Measurements from ENCODE around the gene SLC22A25.
"Not testable (repeated sequence)": the region's sequence is repeated elsewhere in the genome, so short reads cannot be mapped to it uniquely, and the experiment has no call there.

Gene SLC22A25

DNA sequence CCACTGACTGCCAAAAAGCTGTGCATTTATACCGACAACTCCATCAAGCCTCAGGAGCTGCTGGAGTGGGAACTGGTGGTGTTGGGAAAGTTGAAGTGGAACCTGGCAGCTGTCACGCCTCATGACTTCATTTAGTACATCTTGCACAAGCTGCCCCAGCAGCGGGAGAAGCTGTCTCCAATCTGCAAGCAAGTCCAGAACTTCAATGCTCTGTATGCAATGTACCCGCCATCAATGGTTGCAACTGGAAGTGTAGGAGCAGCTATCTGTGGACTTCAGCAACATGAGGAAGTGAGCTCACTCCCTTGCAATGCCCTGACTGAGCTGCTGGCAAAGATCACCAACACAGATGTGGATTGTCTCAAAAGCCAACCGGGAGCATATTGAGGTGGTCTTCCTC is at the start of gene SLC22A25:
SLC22A25 (minus strand) TSS at position 67 of the 400 bp plus-strand sequence. CDS start 13,947 bp downstream, outside the sequence.
- DNase-seq (ENCODE audit: low read depth): no peak

- no peak for DNase-seq (ENCODE audit: low read depth)
Observed at GRCh38 chr11:63290285-63290684, 46.9 kb upstream of the SLC22A25 start.

DNA sequence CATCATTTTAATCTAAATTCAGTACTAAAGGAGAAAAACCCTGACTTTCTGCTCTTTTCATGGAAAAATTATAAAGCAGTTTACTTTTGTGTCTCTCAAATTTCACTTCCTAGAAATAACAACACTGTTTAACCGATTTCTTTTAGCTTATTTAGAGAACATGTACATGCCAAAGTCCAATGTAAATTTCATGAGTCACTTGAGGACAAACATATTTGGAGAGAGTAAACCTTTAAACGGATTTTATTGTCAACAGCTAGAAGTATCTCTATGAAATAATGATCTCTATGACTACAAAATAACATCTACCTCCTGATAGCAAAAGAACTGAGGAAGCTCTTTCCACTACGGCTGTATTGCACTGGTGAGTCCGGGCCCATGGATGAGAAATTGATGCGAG is 46.3 kb upstream of the SLC22A25 start:
- DNase-seq (ENCODE audit: low read depth): no peak

DNA sequence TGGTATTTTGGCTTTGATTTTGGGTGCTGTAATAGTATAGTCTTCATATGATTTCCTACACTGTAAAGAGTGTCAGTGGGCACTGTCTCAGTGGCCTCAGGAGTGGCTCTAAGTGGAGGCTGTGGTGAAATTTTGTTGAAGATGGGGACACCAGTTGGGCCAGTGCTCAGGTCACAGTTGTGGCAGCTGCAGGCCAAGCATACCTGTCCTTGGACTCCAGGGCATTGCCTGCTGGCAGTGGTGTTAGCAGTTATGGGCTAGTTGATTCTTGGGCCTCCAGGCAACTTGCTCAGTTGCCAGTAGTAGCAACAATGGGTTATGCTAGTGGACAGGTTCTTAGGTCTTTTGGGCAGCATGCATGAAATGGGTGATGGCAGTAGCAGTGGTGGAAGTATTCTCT is 39.2 kb upstream of the SLC22A25 start:
- no peak for DNase-seq (ENCODE audit: low read depth)

DNA sequence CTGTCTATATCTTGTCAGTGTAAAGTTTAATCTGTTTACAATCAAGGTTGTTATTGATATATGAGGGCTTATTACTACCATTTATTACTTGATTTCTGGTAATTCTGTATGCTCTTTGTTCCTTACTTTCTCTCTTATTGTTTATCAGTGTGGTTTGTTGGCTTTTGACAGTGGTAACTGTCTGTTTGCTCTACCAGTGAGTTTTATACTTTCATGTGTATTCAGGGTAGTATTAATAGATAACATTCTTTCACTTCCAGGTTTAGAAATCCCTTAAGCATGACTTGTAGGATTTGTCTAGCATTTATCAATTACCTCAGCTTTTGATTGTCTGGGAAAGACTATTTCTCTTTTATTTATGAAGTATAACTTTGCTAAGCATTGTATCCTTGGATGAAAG is 37.5 kb upstream of the SLC22A25 start:
- DNase-seq (ENCODE audit: low read depth): no peak

DNA sequence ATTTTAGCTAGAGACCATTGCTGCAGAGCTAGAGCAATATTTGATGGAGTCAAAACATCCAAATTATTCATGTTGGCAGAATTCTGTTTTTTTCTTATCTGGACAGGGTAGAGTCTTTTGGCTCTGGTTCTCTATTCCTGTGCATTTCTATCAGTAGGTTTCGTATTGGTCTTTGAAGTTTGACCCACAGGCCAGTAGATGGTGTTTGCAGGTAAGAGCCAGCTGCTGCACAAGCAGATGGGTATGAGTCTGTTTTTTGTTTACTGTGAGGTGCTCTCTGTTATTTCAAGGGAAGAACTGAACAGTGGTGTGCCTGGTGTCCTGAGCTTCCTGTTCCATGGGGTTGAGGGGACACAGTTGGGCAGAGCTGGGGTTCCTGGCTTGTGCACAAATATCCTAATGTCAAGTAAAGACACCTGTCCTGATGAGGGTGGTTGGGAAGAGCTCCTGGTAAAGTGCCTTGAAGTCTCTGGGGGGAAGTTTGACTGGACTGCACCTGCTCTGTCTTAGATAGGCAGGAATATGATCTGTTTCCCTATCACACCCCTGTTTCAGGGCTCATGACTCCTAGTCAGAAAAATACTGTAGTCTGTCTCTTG is 34.0 kb upstream of the SLC22A25 start:
- DNase-seq (ENCODE audit: low read depth): no peak

DNA sequence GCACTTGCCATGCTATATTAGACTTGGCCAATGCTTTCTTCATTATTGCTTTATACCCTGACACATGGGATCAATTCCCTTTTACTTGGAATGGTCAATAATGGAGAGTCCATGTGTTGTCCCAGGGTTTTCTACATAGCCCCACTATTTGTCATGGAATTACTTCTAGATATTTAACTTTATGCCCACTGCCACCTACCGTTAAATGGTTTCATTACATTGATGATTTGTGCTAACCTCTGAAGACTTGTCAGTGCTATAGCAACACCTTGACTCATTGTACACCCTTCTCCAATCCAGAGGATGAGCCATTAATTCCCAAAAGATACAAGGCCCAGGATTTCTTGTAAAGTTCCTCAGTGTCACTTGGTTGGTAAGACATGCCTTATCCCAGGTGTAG is 31.4 kb upstream of the SLC22A25 start:
- no peak for DNase-seq (ENCODE audit: low read depth)

- no peak for DNase-seq (ENCODE audit: low read depth)
Observed at GRCh38 chr11:63273685-63274084, 30.3 kb upstream of the SLC22A25 start.

DNA sequence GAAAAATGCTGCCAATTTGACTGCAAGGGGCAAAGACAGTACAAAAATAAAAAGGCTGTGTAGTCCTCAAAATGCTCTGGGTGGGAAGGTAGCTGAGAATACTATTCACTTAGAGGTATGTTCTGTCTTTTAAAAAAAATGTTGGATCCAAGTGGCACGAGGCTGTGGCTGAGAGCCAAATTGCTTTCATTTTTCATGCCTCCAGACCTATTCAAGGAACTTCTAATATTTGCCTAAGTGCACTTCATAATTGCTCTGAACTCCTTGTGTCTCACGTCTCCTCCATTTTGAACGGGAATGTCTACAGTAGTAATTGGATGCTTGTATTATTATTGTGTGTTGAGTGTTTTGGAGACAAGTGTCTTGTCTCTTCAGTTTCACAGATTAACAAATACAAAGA is 19.1 kb upstream of the SLC22A25 start:
- no peak for DNase-seq (ENCODE audit: low read depth)

GRCh38 chr11:63251312-63251711 is 7.9 kb upstream of the SLC22A25 start:
- no peak for DNase-seq (ENCODE audit: low read depth)

DNA sequence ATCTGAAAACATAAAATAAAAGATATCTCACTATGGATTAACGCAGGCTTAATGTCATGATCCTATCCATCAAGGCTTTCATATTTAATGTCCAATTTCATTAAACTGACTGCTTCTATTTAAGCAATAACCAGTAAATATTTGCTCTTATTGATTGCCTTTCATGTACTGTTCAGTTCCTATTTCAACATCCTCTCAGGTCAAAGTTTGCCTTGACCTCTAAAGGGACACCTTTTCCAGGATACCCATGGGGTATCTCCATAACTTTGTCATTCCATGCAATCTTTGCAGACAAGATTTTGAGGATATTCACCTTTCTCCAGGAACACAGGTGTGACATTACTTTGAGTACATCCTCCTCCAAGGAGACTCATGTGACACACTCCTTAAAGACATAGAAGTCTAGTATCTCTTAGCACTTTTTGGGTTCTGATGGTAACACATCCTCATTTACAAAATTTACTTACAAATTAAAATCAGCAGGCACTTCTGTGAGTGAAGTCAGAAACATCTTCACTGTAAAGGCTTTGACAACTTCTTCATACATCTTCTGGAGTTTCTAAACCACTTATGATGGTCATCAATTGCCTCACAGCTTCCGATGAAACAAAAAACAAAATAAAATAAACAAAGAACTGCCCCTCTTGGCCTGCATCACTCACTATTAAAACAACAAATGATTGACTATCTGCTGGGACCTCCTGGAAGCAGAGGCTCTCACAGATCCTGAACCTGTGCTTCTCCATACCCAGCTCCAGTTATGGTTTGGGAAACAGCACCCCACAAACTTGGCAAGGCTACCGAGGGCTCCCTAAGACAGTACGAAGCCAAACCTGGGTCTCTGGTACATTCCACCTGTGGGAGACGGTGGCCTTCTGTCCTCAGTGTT is 7.0 kb upstream of the SLC22A25 start:
- DNase-seq (ENCODE audit: low read depth): no peak

DNA sequence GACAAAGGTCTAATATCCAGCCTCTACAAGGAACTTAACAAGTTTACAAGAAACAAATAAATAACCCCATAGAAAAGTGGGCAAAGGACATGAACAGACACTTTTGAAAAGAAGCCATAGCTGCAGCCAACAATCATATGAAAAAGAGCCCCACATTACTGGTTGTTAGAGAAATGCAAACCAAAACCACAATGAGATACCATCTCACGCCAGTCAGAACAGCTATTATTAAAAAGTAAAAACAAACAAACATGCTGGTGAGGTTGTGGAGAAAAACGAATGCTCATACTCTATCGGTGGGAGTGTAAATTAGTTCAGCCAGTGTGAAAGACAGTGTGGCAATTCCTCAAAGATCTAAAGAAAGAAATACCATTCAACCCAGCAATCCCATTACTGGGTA is 5.6 kb upstream of the SLC22A25 start:
- no peak for DNase-seq (ENCODE audit: low read depth)

DNA sequence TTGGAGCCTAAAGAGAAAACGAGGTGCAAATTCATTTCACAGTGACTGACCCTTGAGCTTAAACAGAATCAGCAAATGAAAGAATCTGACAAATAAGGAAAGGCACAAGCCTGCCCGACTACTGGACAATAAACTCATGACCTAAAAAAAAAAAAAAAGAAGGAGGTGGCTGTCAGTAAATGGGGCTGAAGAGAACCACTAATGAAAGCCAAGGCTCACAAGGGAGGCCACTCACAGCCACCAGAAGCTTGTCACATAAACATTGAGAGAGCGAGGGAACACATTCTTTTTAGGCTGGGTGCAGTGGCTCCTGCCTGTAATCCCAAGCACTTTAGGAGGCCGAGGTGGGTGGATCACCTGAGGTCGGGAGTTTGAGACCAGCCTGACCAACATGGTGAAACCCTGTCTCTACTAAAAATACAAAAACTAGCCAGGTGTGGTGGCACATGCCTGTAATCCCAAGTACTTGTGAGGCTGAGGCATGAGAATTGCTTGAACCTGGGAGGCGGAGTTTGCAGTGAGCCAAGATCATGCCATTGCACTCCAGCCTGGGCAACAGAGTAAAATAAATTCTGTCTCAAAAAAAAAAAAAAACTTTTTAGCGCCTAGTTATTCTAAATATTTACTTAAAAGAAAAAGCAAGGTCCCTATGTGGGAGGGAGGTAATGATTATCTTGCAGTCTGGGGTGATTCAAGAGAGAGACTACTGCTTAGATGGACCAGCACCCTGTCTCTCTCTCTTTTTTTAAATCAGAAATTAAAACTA is 4.0 kb upstream of the SLC22A25 start:
- not testable (repeated sequence) for DNase-seq (ENCODE audit: low read depth)

DNA sequence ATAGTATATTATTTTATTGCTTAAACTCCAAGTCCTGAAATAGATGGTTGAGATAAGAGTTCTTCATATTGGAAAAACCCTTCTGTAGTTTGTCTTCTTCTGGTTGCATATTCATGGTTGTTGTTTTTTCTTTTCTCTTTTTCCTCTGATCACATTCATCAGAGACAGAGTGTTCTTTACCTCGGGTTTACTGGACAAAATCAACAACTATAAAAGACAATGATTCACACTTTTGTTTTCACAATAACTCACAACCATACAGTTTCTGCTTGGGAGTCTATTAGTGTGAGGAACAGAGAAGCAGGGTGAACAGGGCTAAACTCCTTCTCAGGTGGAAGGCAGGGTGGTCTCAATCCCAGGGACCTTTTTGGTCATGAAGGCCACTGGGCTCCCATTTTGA is 2.6 kb upstream of the SLC22A25 start:
- no peak for DNase-seq (ENCODE audit: low read depth)

GRCh38 chr11:63244862-63245261 is 1.5 kb upstream of the SLC22A25 start:
- DNase-seq (ENCODE audit: low read depth): no peak

GRCh38 chr11:63242089-63242781 is 1.2 kb downstream of the SLC22A25 start:
- no peak for DNase-seq (ENCODE audit: low read depth)

GRCh38 chr11:63240791-63241379 is 2.5 kb downstream of the SLC22A25 start:
- DNase-seq (ENCODE audit: low read depth): no peak

DNA sequence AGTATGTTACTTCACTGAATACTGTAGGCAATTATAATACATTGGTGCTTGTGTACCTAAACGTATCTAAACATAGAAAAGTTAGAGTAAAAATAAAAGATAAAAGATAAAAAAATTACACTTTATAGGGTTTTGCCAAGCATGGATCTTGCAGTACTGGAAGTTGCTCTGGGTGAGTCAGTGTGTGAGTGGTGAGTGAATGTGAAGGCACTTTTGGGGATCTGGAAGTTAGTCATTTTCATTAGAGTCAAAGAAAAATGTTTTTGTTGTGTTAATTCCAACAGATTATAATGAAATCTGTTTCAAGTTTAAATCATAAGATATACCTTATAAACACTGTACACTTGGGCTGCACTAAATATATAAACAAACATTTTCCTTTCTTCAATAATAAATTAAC is 3.3 kb downstream of the SLC22A25 start:
- DNase-seq (ENCODE audit: low read depth): no peak

DNA sequence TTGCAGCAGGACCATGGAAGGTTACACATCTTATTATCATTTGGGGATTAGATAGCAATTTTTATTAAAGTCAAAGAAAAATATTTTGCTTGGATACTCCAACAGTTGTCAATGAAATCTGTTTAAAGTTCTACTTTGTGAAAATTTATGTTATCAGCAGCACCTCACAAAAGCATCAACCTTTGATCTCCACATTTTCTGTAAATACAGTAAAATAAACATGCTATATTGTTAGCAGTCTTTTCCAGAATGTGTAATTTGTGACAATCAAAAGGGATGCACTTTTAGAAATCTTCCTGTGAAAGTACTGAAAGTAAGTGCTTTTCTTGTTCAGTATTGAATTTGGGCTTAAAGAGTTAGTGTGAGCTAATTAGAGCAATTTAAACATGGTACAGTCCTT is 4.1 kb downstream of the SLC22A25 start:
- no peak for DNase-seq (ENCODE audit: low read depth)

DNA sequence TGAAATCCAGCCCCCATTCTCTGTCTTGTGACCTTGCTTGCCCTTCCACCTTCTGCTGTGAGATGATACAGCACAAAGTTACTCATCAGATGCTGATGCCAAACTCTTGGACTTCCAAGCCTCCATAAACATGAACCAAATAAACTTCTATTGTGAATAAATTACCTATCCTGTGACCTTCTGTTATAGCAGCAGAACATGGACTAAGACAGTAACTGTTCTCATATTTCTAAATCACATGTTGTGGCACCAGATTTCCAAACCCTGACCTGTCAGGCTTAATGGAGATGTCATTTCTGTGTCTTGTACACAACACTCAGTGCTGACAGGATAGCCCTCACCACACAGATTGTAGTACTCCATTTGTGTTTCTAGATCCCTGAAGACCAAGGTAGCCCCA is 6.0 kb downstream of the SLC22A25 start:
- no peak for DNase-seq (ENCODE audit: low read depth)

- DNase-seq (ENCODE audit: low read depth): not testable (repeated sequence)
Observed at GRCh38 chr11:63235471-63236461, 7.6 kb downstream of the SLC22A25 start.
